Ovary (tissue), 9 donors: Measurements from ENCODE around the gene CRISPLD2. TPM values are rescaled to one million over a fixed set of nuclear protein-coding genes. Genes with fewer than 3 reads are reported as not detected.

ENCODE experiments used
- DNase-seq, 5 donors: peaks; one replicate each; pipeline ENCODE4 v3.0.0-alpha.2; 2019 to 2020
- H3K27ac ChIP-seq, 2 donors: fragments of 200-600 bp; one replicate each; pipeline versions ENCODE4 v1.5.1 to v1.8.0; 2019 to 2022
- H3K27me3 ChIP-seq: fragments of 200-600 bp; one replicate; pipeline ENCODE4 v1.8.0; 2022
- H3K36me3 ChIP-seq: fragments of 200-600 bp; sonication (generic); one replicate; pipeline ENCODE4 v1.5.1; 2019
- H3K4me1 ChIP-seq: one replicate; pipeline ENCODE4 v1.8.1; 2013; ENCODE audit warnings: mild to moderate bottlenecking, moderate library complexity; ENCODE audit not compliant: insufficient read depth
- H3K4me3 ChIP-seq: fragments of 200-600 bp; sonication (generic); one replicate; pipeline ENCODE4 v1.5.1; 2017
- H3K9me3 ChIP-seq, 2 donors: fragments of 200-600 bp in 1 of 2; sonication (generic) in 1 of 2; one replicate each; pipeline versions ENCODE4 v1.5.1 to v1.8.1; 2013 to 2019; ENCODE audit warnings: mild to moderate bottlenecking in 1 of 2, moderate library complexity in 1 of 2
- CTCF ChIP-seq, 3 donors: fragments of 450-650 bp in 2 of 3; fragments of 200-600 bp in 1 of 3; IDR thresholded peaks; one replicate each; pipeline versions ENCODE4 v1.5.1 to v1.8.0; 2016 to 2022; ENCODE audit warnings: antibody characterized with exemption in 3 of 3, mild to moderate bottlenecking in 1 of 3
- EP300 ChIP-seq: sonication (generic); formaldehyde crosslinking; IDR thresholded peaks from one replicate; pipeline ENCODE4 v1.6.1; 2017; ENCODE audit warnings: antibody characterized with exemption
- POLR2A ChIP-seq: fragments of 450-650 bp; IDR thresholded peaks from one replicate; pipeline ENCODE4 v1.6.1; 2017; ENCODE audit warnings: antibody characterized with exemption, mild to moderate bottlenecking, moderate library complexity
- WGBS, 3 donors: extraction: QIAGEN DNeasy Blood & Tissue Kit in 1 of 3; methylation state at CpG; one replicate each; pipeline versions ENCODE4 v1.1.5 to v1.1.7; 2013 to 2017; 5-methylcytosine and 5-hydroxymethylcytosine counted together
- intact Hi-C, 4 donors: fragments of 100-400 bp; cut with DNase I; formaldehyde crosslinking; loops; one replicate each; pipeline versions ENCODE4 v1.11.0 to v1.15.1; 2022 to 2023
- polyA plus RNA-seq, 2 donors: library from polyadenylated mRNA; stranded (reverse); fragments of 200-250 nt in 1 of 2; fragments of 350-450 nt in 1 of 2; fragmentation: Illumina TruSeq in 1 of 2; extraction: RNeasy Lipid Tissue Mini Kit (QIAGEN cat#74804) in 1 of 2; gene quantifications; one replicate each; pipeline ENCODE4 v1.2.3, GENCODE V29; 2013 to 2014
- total RNA-seq, 7 donors: library from RNA; depleted of rRNA in 2 of 7; stranded (reverse); fragments of >200 nt in 2 of 7; fragmentation: NEBNext Ultra II Directional in 3 of 7; extraction: Animal tissue kit (Norgen Biotek cat#: 25700) in 3 of 7; gene quantifications; one replicate each; pipeline versions ENCODE4 v1.1.0 to v1.2.4, GENCODE V29; 2016 to 2023
- donor health status: DM: no; HTN: no; CAD: no; lungs with moderate emphysema.
- donor health status: DM: no; HTN: no; CAD: no.
- donor health status: Bipolar disorder and iron deficiency.
- donor health status: DM: yes; HTN: yes; CAD: no.
- donor health status: DM: no; HTN: no; CAD: no.
- donor health status: DM: yes; HTN: yes; CAD: no.

Gene CRISPLD2
- total and polyA plus RNA-seq, 9 donors: 53.2 to 333 (median 111) TPM

GRCh38 chr16:84914273-84914672 is 94.5 kb downstream of the CRISPLD2 start:
- TF ChIP-seq EP300 (no peak), POLR2A (no peak), CTCF (IDR thresholded peaks at IDR 0.05) (no peak)
- Histone ChIP-seq H3K9me3 (no peaks in the 10 kb centered on the region), H3K36me3 (no peaks in the 10 kb centered on the region), H3K4me1 (peaks cover 6% of the 10 kb centered on the region), H3K4me3 (no peak overlapping the region), H3K27ac (no peak overlapping the region), H3K27me3 (no peaks in the 10 kb centered on the region)
- peak in 2 of 5 donors; percentile 48 to 75 for DNase-seq
- WGBS, 3 donors: 16 to 21% (median 18%) methylated on average over 5 of the region's 5 CpGs
- intact Hi-C loops: no loop called here

GRCh38 chr16:84916178-84916577 is 96.4 kb downstream of the CRISPLD2 start:
- no peaks in the 10 kb centered on the region for H3K27me3 ChIP-seq
- H3K9me3 ChIP-seq: no peaks in the 10 kb centered on the region
- intact Hi-C loops: no loop called here
- DNase-seq: no peak
- H3K4me3 ChIP-seq: no peak overlapping the region
- peaks cover 8% of the 10 kb centered on the region for H3K4me1 ChIP-seq
- WGBS, 3 donors: 79 to 90% (median 83%) methylated on average over 9 of the region's 9 CpGs
- H3K36me3 ChIP-seq: no peaks in the 10 kb centered on the region
- no peak overlapping the region for H3K27ac ChIP-seq
- no peak for TF ChIP-seq POLR2A

- Histone ChIP-seq H3K27ac (no peak overlapping the region), H3K27me3 (no peaks in the 10 kb centered on the region), H3K36me3 (no peaks in the 10 kb centered on the region), H3K9me3 (no peaks in the 10 kb centered on the region), H3K4me3 (no peak overlapping the region), H3K4me1 (peaks cover 8% of the 10 kb centered on the region)
- intact Hi-C loops: no loop called here
- TF ChIP-seq CTCF (IDR thresholded peaks at IDR 0.05): no peak
- no peak for DNase-seq
- 72 to 84% (median 74%) methylated on average over 6 of the region's 6 CpGs for WGBS, 3 donors
These were observed 97.1 kb downstream of the CRISPLD2 start for GRCh38 chr16:84916850-84917249.

- no peak overlapping the region for H3K27ac ChIP-seq
- H3K9me3 ChIP-seq: no peaks in the 10 kb centered on the region
- DNase-seq: no peak
- H3K4me3 ChIP-seq: no peak overlapping the region
- H3K4me1 ChIP-seq: peaks cover 11% of the 10 kb centered on the region
- TF ChIP-seq POLR2A: no peak
- no peak for TF ChIP-seq EP300
- no peak for TF ChIP-seq CTCF (IDR thresholded peaks at IDR 0.05)
- H3K36me3 ChIP-seq: no peaks in the 10 kb centered on the region
- no peaks in the 10 kb centered on the region for H3K27me3 ChIP-seq
- intact Hi-C loops: no loop called here
- 87 to 92% (median 91%) methylated on average over 11 of the region's 11 CpGs for WGBS, 3 donors
These were observed 97.7 kb downstream of the CRISPLD2 start for GRCh38 chr16:84917492-84917891.

GRCh38 chr16:84918006-84918909 is 98.5 kb downstream of the CRISPLD2 start:
- Histone ChIP-seq H3K4me1 (peaks cover 16% of the 10 kb centered on the region), H3K27me3 (no peaks in the 10 kb centered on the region), H3K36me3 (no peaks in the 10 kb centered on the region), H3K4me3 (no peak overlapping the region), H3K27ac (no peak overlapping the region), H3K9me3 (no peaks in the 10 kb centered on the region)
- 87 to 93% (median 93%) methylated on average over 20 of the region's 20 CpGs for WGBS, 3 donors
- intact Hi-C loops: no loop called here
- no peak for DNase-seq
- TF ChIP-seq CTCF (IDR thresholded peaks at IDR 0.05) (no peak), POLR2A (no peak), EP300 (no peak)
